ENCODE measurements around the gene SMAD9.

Gene SMAD9

DNA sequence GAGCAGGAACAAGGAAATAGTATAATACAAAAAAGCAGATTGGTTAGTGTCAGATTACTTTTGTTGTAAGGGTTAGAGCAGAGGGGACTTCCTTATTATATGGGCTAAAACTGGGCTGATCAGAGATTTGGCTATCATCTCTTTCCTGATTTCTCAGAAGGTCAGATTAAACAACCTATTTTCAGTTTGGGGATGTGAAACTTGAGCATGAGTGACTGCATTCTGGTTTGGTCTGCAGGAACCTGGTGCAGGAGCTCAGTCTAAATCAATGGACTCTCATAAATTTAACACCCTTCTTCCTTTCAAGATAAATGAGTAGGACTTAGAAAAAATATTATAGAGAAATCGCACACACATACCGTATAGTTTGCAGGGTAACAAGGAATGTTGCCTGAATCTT, 113.9 kb downstream of the SMAD9 start:
- Histone ChIP-seq H3K4me1 (ENCODE audit: low read length) (peaks cover 8% of the 10 kb centered on the region), H3K79me2 (ENCODE audit: low read length) (no peaks in the 10 kb centered on the region), H3K4me3 (ENCODE audit: low read length) (no peak overlapping the region), H3K4me2 (ENCODE audit: low read length) (peak overlapping the region; percentile 19; the same call in 1 of the 2 replicates), H3K27me3 (ENCODE audit: low read depth, low read length) (peaks cover 3% of the 10 kb centered on the region; the same call in 1 of the 2 replicates), H3K9ac (ENCODE audit: low read length) (no peak overlapping the region), H3K27ac (ENCODE audit: low read length) (no peak overlapping the region), H3K9me3 (ENCODE audit: insufficient read depth, low read length) (no peaks in the 10 kb centered on the region), H4K20me1 (ENCODE audit: insufficient read depth, low read length) (no peaks in the 10 kb centered on the region), H2AFZ (ENCODE audit: low read depth, low read length) (no peak overlapping the region), H3K36me3 (replicated peaks; ENCODE audit: low read depth, low read length) (no peaks in the 10 kb centered on the region)
- TF ChIP-seq, protein P1, sequence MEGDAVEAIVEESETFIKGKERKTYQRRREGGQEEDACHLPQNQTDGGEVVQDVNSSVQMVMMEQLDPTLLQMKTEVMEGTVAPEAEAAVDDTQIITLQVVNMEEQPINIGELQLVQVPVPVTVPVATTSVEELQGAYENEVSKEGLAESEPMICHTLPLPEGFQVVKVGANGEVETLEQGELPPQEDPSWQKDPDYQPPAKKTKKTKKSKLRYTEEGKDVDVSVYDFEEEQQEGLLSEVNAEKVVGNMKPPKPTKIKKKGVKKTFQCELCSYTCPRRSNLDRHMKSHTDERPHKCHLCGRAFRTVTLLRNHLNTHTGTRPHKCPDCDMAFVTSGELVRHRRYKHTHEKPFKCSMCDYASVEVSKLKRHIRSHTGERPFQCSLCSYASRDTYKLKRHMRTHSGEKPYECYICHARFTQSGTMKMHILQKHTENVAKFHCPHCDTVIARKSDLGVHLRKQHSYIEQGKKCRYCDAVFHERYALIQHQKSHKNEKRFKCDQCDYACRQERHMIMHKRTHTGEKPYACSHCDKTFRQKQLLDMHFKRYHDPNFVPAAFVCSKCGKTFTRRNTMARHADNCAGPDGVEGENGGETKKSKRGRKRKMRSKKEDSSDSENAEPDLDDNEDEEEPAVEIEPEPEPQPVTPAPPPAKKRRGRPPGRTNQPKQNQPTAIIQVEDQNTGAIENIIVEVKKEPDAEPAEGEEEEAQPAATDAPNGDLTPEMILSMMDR (IDR thresholded peaks at IDR 0.05; ENCODE audit: low read depth, low read length): no peak
- no peak for TF ChIP-seq EZH2phosphoT487 (IDR thresholded peaks at IDR 0.05; ENCODE audit: low read depth)

DNA sequence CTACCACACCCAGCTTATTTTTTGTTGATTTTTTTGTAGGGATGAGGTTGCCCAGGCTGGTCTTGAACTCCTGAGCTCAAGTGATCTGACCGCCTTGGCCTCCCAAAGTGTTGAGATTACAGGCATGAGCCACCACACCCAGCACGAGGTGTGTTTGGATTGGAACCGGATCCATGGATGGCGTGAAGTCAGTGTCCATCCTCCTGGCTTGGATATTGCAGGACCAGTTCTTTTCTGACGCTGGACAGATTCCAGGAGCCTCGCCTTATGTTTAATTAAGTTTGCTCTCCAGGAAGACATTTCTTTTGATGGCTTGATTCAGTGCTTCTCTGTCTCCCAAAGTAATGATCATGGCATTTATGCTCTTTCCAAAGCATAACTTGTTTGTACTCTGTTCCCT, 115.5 kb downstream of the SMAD9 start:
- TF ChIP-seq, protein P1 (IDR thresholded peaks at IDR 0.05; ENCODE audit: low read depth, low read length): no peak
- TF ChIP-seq EZH2phosphoT487 (IDR thresholded peaks at IDR 0.05; ENCODE audit: low read depth): no peak
- Histone ChIP-seq H3K27me3 (ENCODE audit: low read depth, low read length) (peaks cover 3% of the 10 kb centered on the region; the same call in 1 of the 2 replicates), H3K9ac (ENCODE audit: low read length) (no peak overlapping the region), H3K27ac (ENCODE audit: low read length) (no peak overlapping the region), H4K20me1 (ENCODE audit: insufficient read depth, low read length) (no peaks in the 10 kb centered on the region), H2AFZ (ENCODE audit: low read depth, low read length) (no peak overlapping the region), H3K9me3 (ENCODE audit: insufficient read depth, low read length) (no peaks in the 10 kb centered on the region), H3K4me1 (ENCODE audit: low read length) (peaks cover 8% of the 10 kb centered on the region), H3K4me3 (ENCODE audit: low read length) (no peak overlapping the region), H3K79me2 (ENCODE audit: low read length) (no peaks in the 10 kb centered on the region), H3K4me2 (ENCODE audit: low read length) (no peak overlapping the region), H3K36me3 (replicated peaks; ENCODE audit: low read depth, low read length) (no peaks in the 10 kb centered on the region)

DNA sequence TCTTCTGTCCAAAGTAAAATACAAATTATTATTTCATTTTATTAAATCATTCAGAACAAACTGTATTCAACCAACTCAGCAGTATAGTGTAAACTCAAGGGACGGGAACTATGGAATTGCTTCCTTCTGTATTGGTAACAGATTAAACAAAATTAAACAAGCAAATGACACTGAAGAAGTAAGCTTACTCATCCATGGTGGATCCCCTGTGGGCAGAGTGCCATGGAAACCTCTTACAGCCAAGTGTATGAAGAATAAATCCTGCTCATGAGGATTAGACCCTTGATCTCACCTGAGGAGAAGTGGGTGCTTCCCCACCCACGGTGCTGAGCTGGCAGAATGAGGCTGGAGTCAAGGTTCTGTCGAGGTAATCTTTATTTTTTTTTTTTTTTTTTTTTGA, 119.0 kb downstream of the SMAD9 start:
- Histone ChIP-seq H3K36me3 (replicated peaks; ENCODE audit: low read depth, low read length) (no peaks in the 10 kb centered on the region), H4K20me1 (ENCODE audit: insufficient read depth, low read length) (no peaks in the 10 kb centered on the region), H3K9ac (ENCODE audit: low read length) (no peak overlapping the region), H3K4me1 (ENCODE audit: low read length) (peaks cover 5% of the 10 kb centered on the region), H3K4me2 (ENCODE audit: low read length) (no peak overlapping the region), H3K27me3 (ENCODE audit: low read depth, low read length) (peaks cover 3% of the 10 kb centered on the region; the same call in 1 of the 2 replicates), H3K27ac (ENCODE audit: low read length) (no peak overlapping the region), H3K9me3 (ENCODE audit: insufficient read depth, low read length) (no peaks in the 10 kb centered on the region), H3K79me2 (ENCODE audit: low read length) (no peaks in the 10 kb centered on the region), H3K4me3 (ENCODE audit: low read length) (no peak overlapping the region), H2AFZ (ENCODE audit: low read depth, low read length) (no peak overlapping the region)
- TF ChIP-seq, protein P1 (IDR thresholded peaks at IDR 0.05; ENCODE audit: low read depth, low read length): no peak
- no peak for TF ChIP-seq EZH2phosphoT487 (IDR thresholded peaks at IDR 0.05; ENCODE audit: low read depth)

DNA sequence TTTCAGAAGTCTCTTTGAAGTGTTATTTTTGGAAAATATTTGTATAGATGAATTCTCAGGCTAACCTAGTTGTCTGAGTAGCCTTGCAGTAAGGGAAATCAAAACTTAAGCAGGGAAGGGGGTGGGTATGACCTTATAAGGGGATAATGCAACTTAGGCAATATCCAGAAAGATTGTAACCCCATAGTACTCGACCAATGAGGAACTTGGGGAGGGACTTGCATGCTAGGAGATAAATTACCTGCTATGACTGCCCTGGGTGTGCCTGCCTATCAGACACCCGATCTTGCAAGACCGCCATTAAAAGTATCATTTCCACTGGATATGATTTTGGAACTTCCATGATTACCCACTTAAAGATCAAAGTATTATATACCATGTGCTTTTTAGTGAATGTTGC, 124.0 kb downstream of the SMAD9 start:
- Histone ChIP-seq H3K27me3 (ENCODE audit: low read depth, low read length) (no peaks in the 10 kb centered on the region), H3K9me3 (ENCODE audit: insufficient read depth, low read length) (no peaks in the 10 kb centered on the region), H3K4me1 (ENCODE audit: low read length) (no peaks in the 10 kb centered on the region), H3K36me3 (replicated peaks; ENCODE audit: low read depth, low read length) (no peaks in the 10 kb centered on the region), H3K9ac (ENCODE audit: low read length) (no peak overlapping the region), H2AFZ (ENCODE audit: low read depth, low read length) (no peak overlapping the region), H3K4me3 (ENCODE audit: low read length) (no peak overlapping the region), H3K4me2 (ENCODE audit: low read length) (no peak overlapping the region), H4K20me1 (ENCODE audit: insufficient read depth, low read length) (no peaks in the 10 kb centered on the region), H3K79me2 (ENCODE audit: low read length) (no peaks in the 10 kb centered on the region), H3K27ac (ENCODE audit: low read length) (no peak overlapping the region)
- TF ChIP-seq, protein P1 (IDR thresholded peaks at IDR 0.05; ENCODE audit: low read depth, low read length): no peak
- TF ChIP-seq EZH2phosphoT487 (IDR thresholded peaks at IDR 0.05; ENCODE audit: low read depth): no peak

Measured in OCI-LY3 (cell line).